Measurements from ENCODE around the gene STH.

Gene STH

DNA sequence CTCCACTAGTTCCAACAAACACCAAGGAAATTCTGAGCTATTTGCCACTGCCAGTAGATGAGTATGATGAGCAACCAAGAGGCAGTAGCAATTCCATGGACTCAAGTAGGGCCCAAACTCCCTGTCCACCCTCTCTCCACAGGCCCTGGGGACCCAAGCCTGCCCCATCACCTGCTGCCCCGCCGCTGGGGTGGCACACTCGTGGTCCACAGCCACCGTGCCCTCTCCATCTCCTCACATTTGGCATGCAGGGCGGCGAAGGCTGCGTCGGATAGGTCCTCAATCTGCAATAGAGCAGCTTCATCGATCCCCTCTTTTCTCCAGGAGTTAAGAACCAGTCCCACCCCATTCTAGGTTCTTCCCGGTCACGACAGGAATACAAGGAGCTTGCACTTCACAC is 33.9 kb downstream of the STH start:
- WGBS (ENCODE audit: extremely low coverage, insufficient coverage, insufficient read length), result no CpG with 5 or more reads among the region's 11 CpGs
- no peak overlapping the region for H3K4ac ChIP-seq (ENCODE audit: low read depth, low read length)
- no peak overlapping the region for H3K18ac ChIP-seq (ENCODE audit: low read length)
- no peak overlapping the region for H3K27ac ChIP-seq (ENCODE audit: low read depth, low read length)
- no peak overlapping the region for H2AK5ac ChIP-seq (ENCODE audit: low read length)
- no peaks in the 10 kb centered on the region for H3K4me1 ChIP-seq (ENCODE audit: control insufficient read depth in 1 of 2, insufficient read depth in 2 of 2, low read length in 2 of 2)
- no peak overlapping the region for H4K91ac ChIP-seq (ENCODE audit: low read depth, low read length)
- H3K9me3 ChIP-seq (ENCODE audit: insufficient read depth, low read depth, low read length), result no peaks in the 10 kb centered on the region
- H3K23ac ChIP-seq (ENCODE audit: low read length), result no peak overlapping the region
- no peak overlapping the region for H2AFZ ChIP-seq (ENCODE audit: insufficient read depth, low read length, poor library complexity)
- H2BK5ac ChIP-seq (ENCODE audit: low read depth, low read length, poor library complexity), result no peak overlapping the region
- no peak overlapping the region for H4K12ac ChIP-seq (ENCODE audit: low read depth, low read length)
- H3K9ac ChIP-seq (ENCODE audit: low read length), result no peak overlapping the region
- no peak overlapping the region for H2BK12ac ChIP-seq (ENCODE audit: low read length)
- H2BK120ac ChIP-seq (ENCODE audit: insufficient read depth, low read length, poor library complexity), result no peak overlapping the region
- H3K27me3 ChIP-seq (ENCODE audit: insufficient read depth, low read length), result no peaks in the 10 kb centered on the region
- H3K14ac ChIP-seq (ENCODE audit: low read length), result no peak overlapping the region
- no peak for DNase-seq
- no peaks in the 10 kb centered on the region for H3K79me1 ChIP-seq (ENCODE audit: low read length)
- no peak overlapping the region for H4K8ac ChIP-seq (ENCODE audit: low read depth, low read length)
- H3K36me3 ChIP-seq (ENCODE audit: control insufficient read depth in 1 of 2, insufficient read depth in 2 of 2, low read length in 2 of 2), result peaks cover 35 to 70% of the 10 kb centered on the region in 2 experiments
- H3K4me3 ChIP-seq (ENCODE audit: low read depth, low read length), result no peak overlapping the region
- no peaks in the 10 kb centered on the region for H3K79me2 ChIP-seq (ENCODE audit: control insufficient read depth, insufficient read depth, low read length, poor library complexity)
- H3K4me2 ChIP-seq (ENCODE audit: low read length), result no peak overlapping the region

DNA sequence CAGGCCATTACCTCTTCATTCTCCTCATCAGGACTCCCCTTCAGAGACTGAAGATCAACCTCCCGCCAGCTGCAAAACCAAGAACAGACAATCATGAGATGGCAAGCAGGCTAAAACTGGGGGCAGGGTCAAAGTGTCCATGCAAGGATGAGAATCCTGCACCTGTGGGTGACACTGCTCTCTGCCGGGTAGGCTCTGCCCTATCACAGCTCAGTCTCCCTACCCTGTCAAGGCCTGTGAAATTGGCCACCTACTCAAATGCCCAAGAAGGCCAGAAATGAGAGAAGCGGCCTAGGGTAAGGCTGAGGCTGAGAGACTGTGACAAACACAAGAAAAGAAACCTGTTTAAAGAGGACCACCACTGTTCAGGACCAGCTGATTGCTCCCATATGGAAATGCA is 34.3 kb downstream of the STH start:
- Histone ChIP-seq H3K79me1 (ENCODE audit: low read length) (no peaks in the 10 kb centered on the region), H3K27me3 (ENCODE audit: insufficient read depth, low read length) (no peaks in the 10 kb centered on the region), H3K27ac (ENCODE audit: low read depth, low read length) (no peak overlapping the region), H4K91ac (ENCODE audit: low read depth, low read length) (no peak overlapping the region), H3K14ac (ENCODE audit: low read length) (no peak overlapping the region), H3K18ac (ENCODE audit: low read length) (no peak overlapping the region), H2BK5ac (ENCODE audit: low read depth, low read length, poor library complexity) (no peak overlapping the region), H2BK12ac (ENCODE audit: low read length) (no peak overlapping the region), H3K4me2 (ENCODE audit: low read length) (no peak overlapping the region), H3K79me2 (ENCODE audit: control insufficient read depth, insufficient read depth, low read length, poor library complexity) (no peaks in the 10 kb centered on the region), H3K9ac (ENCODE audit: low read length) (no peak overlapping the region), H3K4me1 (ENCODE audit: control insufficient read depth in 1 of 2, insufficient read depth in 2 of 2, low read length in 2 of 2) (no peaks in the 10 kb centered on the region), H4K8ac (ENCODE audit: low read depth, low read length) (no peak overlapping the region), H3K4ac (ENCODE audit: low read depth, low read length) (no peak overlapping the region), H2AFZ (ENCODE audit: insufficient read depth, low read length, poor library complexity) (no peak overlapping the region), H3K23ac (ENCODE audit: low read length) (no peak overlapping the region), H3K36me3 (ENCODE audit: control insufficient read depth in 1 of 2, insufficient read depth in 2 of 2, low read length in 2 of 2) (peaks cover 38 to 73% of the 10 kb centered on the region in 2 experiments), H3K4me3 (ENCODE audit: low read depth, low read length) (no peak overlapping the region), H2AK5ac (ENCODE audit: low read length) (no peak overlapping the region), H4K12ac (ENCODE audit: low read depth, low read length) (no peak overlapping the region), H2BK120ac (ENCODE audit: insufficient read depth, low read length, poor library complexity) (no peak overlapping the region), H3K9me3 (ENCODE audit: insufficient read depth, low read depth, low read length) (no peaks in the 10 kb centered on the region)
- DNase-seq, result no peak
- WGBS (ENCODE audit: extremely low coverage, insufficient coverage, insufficient read length), result no CpG with 5 or more reads among the region's 3 CpGs

DNA sequence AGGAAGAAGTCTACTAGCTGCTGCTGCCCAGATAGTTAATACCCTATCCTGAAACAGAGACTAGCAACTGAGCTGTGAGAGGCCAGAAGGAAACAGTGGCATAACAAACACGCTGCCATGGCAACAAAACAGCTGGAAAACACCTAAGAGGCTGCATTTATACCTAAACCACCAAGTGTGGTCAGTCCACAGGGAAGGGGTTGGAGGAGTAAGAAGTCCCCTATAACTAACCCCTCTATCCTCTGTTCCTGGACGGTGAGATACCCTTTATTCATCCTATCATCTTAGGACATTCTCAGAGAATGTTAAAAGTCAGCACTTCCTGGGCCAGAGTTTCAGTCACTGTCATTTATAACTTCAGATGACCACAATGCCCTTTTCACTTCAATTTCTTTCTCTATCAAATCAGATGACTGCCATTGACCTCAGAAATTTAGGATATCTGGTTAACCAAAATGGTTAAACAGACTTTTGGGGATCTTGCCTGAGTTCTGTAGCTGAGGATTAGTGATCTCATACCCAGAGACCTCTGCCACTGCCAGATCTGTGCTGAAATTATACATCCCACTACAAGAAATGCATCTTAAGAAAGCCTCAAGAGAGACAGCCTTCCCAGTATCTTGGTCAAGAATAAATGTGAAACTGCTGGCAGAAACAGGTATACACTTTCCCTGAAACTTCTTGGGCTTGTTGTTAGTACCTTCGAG is 36.2 kb downstream of the STH start:
- no peak overlapping the region for H2AK5ac ChIP-seq (ENCODE audit: low read length)
- H4K91ac ChIP-seq (ENCODE audit: low read depth, low read length), result no peak overlapping the region
- no peak overlapping the region for H3K4me3 ChIP-seq (ENCODE audit: low read depth, low read length)
- no peaks in the 10 kb centered on the region for H3K27me3 ChIP-seq (ENCODE audit: insufficient read depth, low read length)
- H3K9ac ChIP-seq (ENCODE audit: low read length), result no peak overlapping the region
- no peak overlapping the region for H3K4ac ChIP-seq (ENCODE audit: low read depth, low read length)
- no peak overlapping the region for H2BK12ac ChIP-seq (ENCODE audit: low read length)
- H2BK120ac ChIP-seq (ENCODE audit: insufficient read depth, low read length, poor library complexity), result no peak overlapping the region
- H3K9me3 ChIP-seq (ENCODE audit: insufficient read depth, low read depth, low read length), result no peaks in the 10 kb centered on the region
- H3K23ac ChIP-seq (ENCODE audit: low read length), result no peak overlapping the region
- no peak overlapping the region for H3K27ac ChIP-seq (ENCODE audit: low read depth, low read length)
- no CpG with 5 or more reads among the region's 3 CpGs for WGBS (ENCODE audit: extremely low coverage, insufficient coverage, insufficient read length)
- peaks cover 46 to 79% of the 10 kb centered on the region in 2 experiments for H3K36me3 ChIP-seq (ENCODE audit: control insufficient read depth in 1 of 2, insufficient read depth in 2 of 2, low read length in 2 of 2)
- no peaks in the 10 kb centered on the region for H3K4me1 ChIP-seq (ENCODE audit: control insufficient read depth in 1 of 2, insufficient read depth in 2 of 2, low read length in 2 of 2)
- no peaks in the 10 kb centered on the region for H3K79me1 ChIP-seq (ENCODE audit: low read length)
- H4K12ac ChIP-seq (ENCODE audit: low read depth, low read length), result no peak overlapping the region
- H4K8ac ChIP-seq (ENCODE audit: low read depth, low read length), result no peak overlapping the region
- no peaks in the 10 kb centered on the region for H3K79me2 ChIP-seq (ENCODE audit: control insufficient read depth, insufficient read depth, low read length, poor library complexity)
- H3K14ac ChIP-seq (ENCODE audit: low read length), result no peak overlapping the region
- H2AFZ ChIP-seq (ENCODE audit: insufficient read depth, low read length, poor library complexity), result no peak overlapping the region
- H3K4me2 ChIP-seq (ENCODE audit: low read length), result no peak overlapping the region
- H3K18ac ChIP-seq (ENCODE audit: low read length), result no peak overlapping the region
- no peak overlapping the region for H2BK5ac ChIP-seq (ENCODE audit: low read depth, low read length, poor library complexity)
- DNase-seq, result peak; percentile 59

DNA sequence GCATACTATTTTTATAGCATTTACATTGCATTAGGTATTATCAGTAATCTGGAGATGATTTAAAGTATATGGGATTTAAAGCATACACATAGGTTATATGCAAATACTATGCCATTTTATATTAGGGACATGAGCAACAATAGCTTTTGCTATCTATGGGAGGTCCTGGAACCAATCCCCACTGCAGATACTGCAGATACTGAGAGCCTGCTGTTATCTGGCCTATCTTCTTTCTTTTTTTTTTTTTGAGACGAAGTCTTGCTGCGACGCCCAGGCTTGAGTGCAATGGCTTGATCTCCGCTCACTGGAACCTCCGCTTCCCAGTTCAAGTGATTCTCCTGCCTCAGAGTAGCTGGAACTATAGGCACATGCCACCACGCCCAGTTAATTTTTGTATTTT is 37.4 kb downstream of the STH start:
- no peak overlapping the region for H3K27ac ChIP-seq (ENCODE audit: low read depth, low read length)
- H3K23ac ChIP-seq (ENCODE audit: low read length), result no peak overlapping the region
- no peaks in the 10 kb centered on the region for H3K79me2 ChIP-seq (ENCODE audit: control insufficient read depth, insufficient read depth, low read length, poor library complexity)
- no peak overlapping the region for H2AFZ ChIP-seq (ENCODE audit: insufficient read depth, low read length, poor library complexity)
- H3K14ac ChIP-seq (ENCODE audit: low read length), result no peak overlapping the region
- no peak overlapping the region for H3K4ac ChIP-seq (ENCODE audit: low read depth, low read length)
- DNase-seq, result no peak
- H2BK5ac ChIP-seq (ENCODE audit: low read depth, low read length, poor library complexity), result no peak overlapping the region
- H2BK120ac ChIP-seq (ENCODE audit: insufficient read depth, low read length, poor library complexity), result no peak overlapping the region
- no peak overlapping the region for H4K12ac ChIP-seq (ENCODE audit: low read depth, low read length)
- no peak overlapping the region for H3K4me2 ChIP-seq (ENCODE audit: low read length)
- no peaks in the 10 kb centered on the region for H3K79me1 ChIP-seq (ENCODE audit: low read length)
- H3K27me3 ChIP-seq (ENCODE audit: insufficient read depth, low read length), result no peaks in the 10 kb centered on the region
- peaks cover 35 to 69% of the 10 kb centered on the region in 2 experiments for H3K36me3 ChIP-seq (ENCODE audit: control insufficient read depth in 1 of 2, insufficient read depth in 2 of 2, low read length in 2 of 2)
- no peak overlapping the region for H2AK5ac ChIP-seq (ENCODE audit: low read length)
- H4K91ac ChIP-seq (ENCODE audit: low read depth, low read length), result no peak overlapping the region
- no CpG with 5 or more reads among the region's 6 CpGs for WGBS (ENCODE audit: extremely low coverage, insufficient coverage, insufficient read length)
- H3K18ac ChIP-seq (ENCODE audit: low read length), result no peak overlapping the region
- no peak overlapping the region for H2BK12ac ChIP-seq (ENCODE audit: low read length)
- H3K4me1 ChIP-seq (ENCODE audit: control insufficient read depth in 1 of 2, insufficient read depth in 2 of 2, low read length in 2 of 2), result no peaks in the 10 kb centered on the region
- H3K4me3 ChIP-seq (ENCODE audit: low read depth, low read length), result no peak overlapping the region
- H4K8ac ChIP-seq (ENCODE audit: low read depth, low read length), result no peak overlapping the region
- no peak overlapping the region for H3K9ac ChIP-seq (ENCODE audit: low read length)
- H3K9me3 ChIP-seq (ENCODE audit: insufficient read depth, low read depth, low read length), result no peaks in the 10 kb centered on the region
